NCI-H345 (cell line): ENCODE measurements around the gene VSIG10.

Experiments
- DNase-seq: peaks from one replicate; lab custom pipeline; 2025; lab: John Stamatoyannopoulos, UW

VSIG10 gene

DNA sequence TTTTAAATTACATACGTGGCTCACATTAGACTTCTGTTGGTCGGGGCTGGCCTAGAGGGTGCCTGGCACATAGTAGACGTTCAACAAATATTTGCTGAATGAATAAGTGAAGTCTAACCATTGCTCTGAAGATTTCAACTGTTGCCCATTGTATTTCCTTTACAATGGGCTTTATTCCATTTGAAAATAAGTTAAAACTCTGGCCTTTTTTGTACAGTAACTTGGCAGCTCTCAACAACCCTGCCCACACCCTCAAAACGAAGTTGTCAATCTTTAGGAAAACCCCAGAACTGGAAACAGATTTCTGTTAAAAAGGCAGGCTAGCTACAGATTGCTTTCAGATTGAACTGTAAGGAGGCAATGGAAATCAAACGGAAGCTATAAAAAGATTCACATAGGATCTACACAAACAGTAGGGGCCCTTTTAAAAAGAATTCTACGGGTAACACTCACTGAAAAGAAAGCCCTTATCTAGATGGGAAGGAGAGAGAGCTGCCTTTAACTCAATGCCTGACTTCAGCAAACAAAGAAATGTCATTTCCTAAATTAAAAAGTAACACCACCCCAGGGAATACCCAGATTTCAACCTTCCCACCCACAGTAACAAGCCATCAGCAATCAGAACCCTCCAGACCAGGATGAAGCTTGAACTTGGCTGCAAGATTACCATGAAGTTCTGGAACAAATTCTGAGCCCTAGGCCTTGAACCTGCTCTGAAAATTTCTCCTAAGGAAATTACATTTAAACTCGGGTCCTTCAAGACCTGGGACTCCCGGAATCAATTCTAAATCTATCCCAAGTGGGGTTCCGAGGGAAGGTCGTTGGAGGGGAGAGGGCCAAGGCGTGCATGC, 44.2 kb downstream of the VSIG10 start:
- DNase-seq = peak; percentile 30

DNA sequence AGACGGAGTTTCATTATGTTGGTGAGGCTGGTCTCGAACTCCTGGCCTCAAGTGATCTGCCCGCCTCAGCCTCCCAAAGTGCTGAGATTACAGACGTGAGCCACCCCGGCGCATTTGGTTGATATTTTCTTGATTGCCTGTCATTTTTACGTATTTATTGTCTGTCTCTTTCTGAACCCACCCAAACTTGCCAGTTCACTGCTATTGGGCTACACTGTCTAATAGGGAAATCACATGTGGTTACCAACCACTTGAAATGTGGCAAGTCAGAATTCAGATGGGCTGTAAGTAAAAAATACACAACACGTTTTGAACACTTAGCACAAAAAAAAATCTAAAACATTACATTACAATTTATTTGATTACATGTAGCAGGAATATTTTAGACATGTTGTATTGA, 44.9 kb downstream of the VSIG10 start:
- no peak for DNase-seq

DNA sequence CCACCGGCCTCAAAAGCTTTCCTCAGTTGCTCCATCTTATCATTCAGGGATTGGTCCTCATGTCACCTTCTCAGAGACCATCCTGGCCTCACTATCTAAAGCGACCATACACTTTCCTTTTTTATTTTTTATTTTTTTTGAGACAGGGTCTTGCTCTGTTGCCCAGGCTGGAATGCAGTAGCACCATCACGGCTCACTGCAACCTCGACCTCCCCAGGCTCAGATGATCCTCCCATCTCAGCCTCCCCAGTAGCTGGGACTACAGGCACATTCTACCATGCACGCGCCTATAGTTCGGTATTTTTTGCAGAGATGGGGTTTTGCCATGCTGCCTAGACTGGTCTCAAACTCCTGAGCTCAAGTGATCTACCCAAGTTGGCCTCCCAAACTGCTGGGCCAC, 45.6 kb downstream of the VSIG10 start:
- DNase-seq = no peak

GRCh38 chr12:118055865-118056773, 47.7 kb downstream of the VSIG10 start:
- DNase-seq = peak; percentile 60

DNA sequence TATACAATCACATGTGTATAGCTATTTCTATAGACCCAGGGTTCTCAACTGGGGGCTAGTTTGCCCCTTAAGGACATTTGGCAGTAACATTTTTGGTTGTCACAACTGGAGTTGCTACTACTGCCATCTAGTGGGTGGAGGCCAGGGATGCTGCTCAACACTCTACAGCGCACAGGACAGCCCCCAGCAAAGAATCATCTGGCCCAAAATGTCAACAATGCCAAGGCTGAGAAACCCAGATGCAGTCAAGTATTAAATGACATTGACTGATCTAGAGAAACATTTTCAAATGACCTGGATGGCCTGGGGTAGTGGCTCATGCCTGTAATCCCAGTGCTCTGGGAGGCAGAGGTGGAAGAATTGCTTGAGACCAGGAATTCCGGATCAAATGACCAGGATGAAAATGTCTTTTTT, 48.7 kb downstream of the VSIG10 start:
- DNase-seq = peak; percentile 62

GRCh38 chr12:118053071-118053985, 50.5 kb downstream of the VSIG10 start:
- no peak for DNase-seq

GRCh38 chr12:118052324-118053070, 51.3 kb downstream of the VSIG10 start:
- no peak for DNase-seq

DNA sequence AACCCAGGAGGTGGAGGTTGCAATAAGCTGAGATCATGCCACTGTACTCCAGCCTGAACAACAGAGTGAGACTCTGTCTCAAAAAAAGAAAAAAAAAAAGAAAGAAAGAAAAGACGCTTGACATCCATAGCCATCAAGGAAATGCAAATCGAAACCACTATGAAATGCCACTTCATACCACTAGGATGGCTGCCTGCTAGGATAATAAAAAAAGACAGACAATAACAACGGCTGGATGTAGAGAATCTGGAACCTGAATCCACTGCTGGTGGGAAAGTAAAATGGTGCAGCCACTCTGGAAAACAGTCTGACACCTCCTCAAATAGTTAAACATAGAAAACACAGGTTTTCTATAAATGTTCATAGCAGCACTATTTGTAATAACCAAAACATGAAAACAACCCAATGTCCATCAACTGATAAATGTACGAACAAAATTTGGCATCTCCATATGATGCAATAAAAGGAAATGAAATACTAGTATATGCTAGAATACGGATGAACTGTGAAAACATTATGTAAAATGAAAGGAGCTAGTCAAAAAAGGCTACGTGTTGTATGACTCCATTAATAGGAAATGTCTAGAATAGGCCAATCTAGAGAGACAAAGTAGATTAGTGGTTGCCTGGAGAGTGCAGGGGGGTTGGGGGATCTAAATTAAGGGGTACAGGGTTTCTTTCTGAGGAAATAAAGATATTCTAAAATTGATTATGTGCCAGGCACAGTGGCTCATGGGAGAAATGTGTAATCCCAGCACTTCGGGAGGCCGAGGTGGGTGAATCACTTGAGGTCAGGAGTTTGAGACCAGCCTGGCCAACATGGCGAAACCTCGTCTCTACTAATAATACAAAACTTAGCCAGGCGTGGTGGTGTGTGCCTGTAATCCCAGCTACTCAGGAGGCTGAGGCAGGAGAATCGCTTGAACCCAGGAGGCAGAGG, 52.6 kb downstream of the VSIG10 start:
- DNase-seq = no peak

GRCh38 chr12:118046430-118046829, 57.4 kb downstream of the VSIG10 start:
- no peak for DNase-seq

- no peak for DNase-seq
These were observed 59.2 kb downstream of the VSIG10 start for GRCh38 chr12:118044577-118044976.

DNA sequence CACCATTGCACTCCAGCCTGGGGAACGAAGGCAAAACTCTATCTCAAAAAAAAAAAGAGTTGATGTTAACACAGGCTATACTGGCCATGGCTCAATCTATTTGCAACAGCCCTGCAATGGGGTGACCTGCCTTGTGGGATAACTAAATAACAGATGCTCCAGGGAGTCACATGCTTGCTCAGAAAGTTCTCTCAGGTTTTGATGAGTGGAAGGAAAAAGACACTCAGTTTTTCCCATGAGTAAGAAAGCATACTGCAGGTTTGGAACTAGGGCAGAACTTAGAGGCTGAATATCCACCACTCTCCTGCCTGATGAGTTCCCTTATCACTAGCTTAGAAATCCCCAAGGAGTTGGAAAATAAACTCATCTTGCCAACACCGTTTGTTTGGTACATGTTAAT, 59.7 kb downstream of the VSIG10 start:
- DNase-seq = no peak

DNA sequence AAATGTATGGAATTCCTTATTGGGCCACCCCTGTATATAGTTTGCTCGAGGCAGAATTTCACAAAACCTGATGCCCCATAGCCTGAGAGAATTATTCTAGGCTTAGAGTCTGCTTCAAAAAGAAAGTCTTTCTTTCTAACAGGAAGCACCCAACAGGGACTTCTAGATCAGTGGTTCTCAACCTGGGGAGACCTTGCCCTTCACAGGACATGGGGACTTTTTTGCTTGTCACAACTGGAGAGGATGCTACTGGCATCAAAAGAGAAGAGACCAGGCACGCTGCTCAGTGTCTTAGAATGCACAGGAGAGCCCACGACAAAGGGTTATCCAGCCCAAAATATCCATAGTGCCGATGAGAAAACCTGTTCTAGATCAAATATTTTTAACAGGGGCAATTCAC, 61.7 kb downstream of the VSIG10 start:
- no peak for DNase-seq

DNA sequence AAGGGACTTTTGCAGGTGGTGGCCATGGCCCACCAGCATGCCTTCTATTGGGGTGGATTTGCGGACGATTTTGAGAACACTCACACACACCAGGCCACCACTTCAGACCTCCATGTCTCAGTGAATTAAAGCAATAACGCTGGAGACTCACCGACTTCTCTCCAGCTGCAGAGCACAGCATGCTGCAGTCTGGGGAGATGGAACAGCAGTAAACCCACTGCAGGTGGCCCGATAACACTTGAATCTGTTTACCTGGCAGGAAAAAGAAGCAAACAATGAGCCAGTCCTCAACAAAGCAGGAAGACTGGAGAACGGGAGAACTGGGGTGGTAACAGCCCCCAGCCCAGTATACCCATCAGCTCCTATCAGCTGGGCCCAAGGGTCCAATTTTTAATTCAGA, 65.7 kb downstream of the VSIG10 start:
- peak; percentile 93 for DNase-seq

GRCh38 chr12:118036672-118037411, 67.0 kb downstream of the VSIG10 start:
- DNase-seq = no peak

DNA sequence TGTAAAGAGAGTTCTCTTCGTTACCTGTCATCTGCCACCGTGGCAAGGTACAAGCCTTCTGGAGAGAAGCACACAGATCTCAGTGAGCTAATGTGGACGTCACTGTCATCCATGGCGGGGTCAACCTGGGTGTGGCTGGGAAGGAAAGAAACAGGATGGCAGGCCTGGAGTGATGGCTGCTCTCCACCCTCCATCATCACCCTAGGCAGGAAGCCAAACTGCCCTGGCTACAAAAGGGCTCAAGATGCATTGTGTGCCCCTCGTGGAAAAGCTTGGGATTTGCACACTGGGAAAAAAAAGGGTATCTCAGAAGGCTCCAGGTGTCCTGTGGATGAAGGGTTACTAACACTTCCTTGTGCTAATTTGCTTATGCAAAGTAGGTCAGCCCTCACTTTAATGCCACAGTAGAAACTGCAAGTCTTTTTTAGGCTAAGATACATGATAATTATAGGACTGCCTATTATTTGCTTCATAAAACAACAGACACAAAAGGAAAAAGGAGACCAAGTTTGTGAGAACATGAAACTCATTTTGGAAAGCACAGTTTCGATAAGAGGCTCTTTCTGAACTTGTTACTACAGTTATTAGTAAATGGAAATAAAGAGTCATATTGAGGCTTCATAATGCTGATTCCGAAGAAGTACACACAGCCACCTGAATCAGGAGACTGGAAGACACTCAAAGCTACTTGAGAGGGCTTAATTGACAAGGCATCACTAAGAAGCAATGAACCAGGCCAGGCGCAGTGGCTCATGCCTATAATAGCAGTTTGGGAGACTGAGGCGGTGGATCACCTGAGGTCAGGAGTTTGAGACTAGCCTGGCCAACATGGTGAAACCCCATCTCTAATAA, 68.4 kb downstream of the VSIG10 start:
- DNase-seq = peak; percentile 36

GRCh38 chr12:118034429-118035189, 69.2 kb downstream of the VSIG10 start:
- DNase-seq = peak; percentile 34

DNA sequence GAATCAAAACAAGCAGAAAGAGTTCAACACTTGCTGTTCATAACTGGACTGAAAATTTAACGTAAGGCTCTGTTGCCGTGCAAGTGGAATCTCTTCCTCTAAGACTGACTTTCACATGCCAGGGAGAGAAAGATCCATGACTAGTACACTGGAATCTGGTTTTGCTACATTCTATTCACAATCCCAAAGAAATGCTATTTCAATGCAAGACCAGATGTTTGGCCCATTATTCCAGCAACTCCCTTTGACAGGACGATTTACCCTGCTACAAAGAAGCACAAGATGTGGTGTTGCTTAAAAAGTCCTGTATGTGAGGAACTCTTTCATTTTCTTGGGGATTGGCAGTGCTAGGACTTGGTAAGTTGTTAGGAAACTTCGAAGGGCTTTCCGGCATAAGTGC, 69.9 kb downstream of the VSIG10 start:
- no peak for DNase-seq

DNA sequence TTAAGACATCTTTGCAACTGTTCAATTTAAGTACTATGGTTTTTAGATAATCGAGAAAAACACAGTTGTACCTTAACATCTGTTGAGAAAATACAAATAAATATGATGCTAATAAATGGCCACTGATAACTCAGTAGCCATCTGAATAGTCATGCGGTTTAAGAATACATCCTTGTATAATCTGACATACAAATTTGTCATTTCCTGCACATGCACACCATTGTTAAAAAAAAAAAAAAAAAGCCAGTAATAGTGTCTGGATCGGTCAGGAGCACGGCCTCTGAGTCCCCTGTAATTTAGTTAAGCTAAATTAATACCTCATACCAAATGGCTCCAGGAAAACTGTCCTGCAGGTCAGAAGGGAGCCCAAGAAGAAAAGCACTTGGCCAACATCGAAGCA, 70.5 kb downstream of the VSIG10 start:
- no peak for DNase-seq
